GM12878 (cell line): ENCODE measurements around the gene SULT1C3. TPM values are rescaled to one million over a fixed set of nuclear protein-coding genes. Genes with fewer than 3 reads are reported as not detected.

Experiments
- ATAC-seq: fragments of 200-7000 bp; cut with Tn5 transposase; 3 replicates; pipeline ENCODE4 v1.9.1; 2020; ENCODE audit warnings: mild to moderate bottlenecking, moderate library complexity
- BruUV-seq: library from RNA; stranded (reverse); fragments of 400-500 nt; replicated peaks from 2 replicates; lab custom pipeline; 2021; lab: Mats Ljungman, UMichigan
- CTCF ChIA-PET: fragments of 300-600 bp; sonication (Branson Sonifier 250); formaldehyde crosslinking; extraction: SDS; loops from one replicate; lab custom pipeline; 2021; ENCODE audit warnings: inconsistent platforms; lab: Yijun Ruan, JAX
- POLR2A ChIA-PET: fragments of 350-600 bp; formaldehyde crosslinking; extraction: SDS; loops from one replicate; lab custom pipeline; 2021; ENCODE audit warnings: inconsistent platforms; lab: Charles Lee
- RAD21 ChIA-PET: fragments of 300-600 bp; sonication (Branson Sonifier 250); formaldehyde crosslinking; loops from one replicate; lab custom pipeline; 2023; ENCODE audit warnings: antibody characterized with exemption; ENCODE audit not compliant: unreplicated experiment; lab: Charles Lee
- SMC1A ChIA-PET: fragments of 300-600 bp; sonication (Branson Sonifier 250); formaldehyde crosslinking; loops from one replicate; lab custom pipeline; 2023; ENCODE audit not compliant: unreplicated experiment, uncharacterized antibody; lab: Charles Lee
- DNase-seq: peaks from one replicate; pipeline ENCODE4 v3.0.0-alpha.2; 2011; ENCODE audit warnings: low read depth, low spot score
- FAIRE-seq: peaks from 3 replicates; lab custom pipeline; 2011; peaks lifted over from hg19 to GRCh38; lab: Jason Lieb, UNC
- H2AFZ ChIP-seq: 2 replicates; pipeline ENCODE4 v1.6.0; 2011; ENCODE audit warnings: low read depth, low read length, control low read depth; ENCODE audit not compliant: control insufficient read depth
- H3K27ac ChIP-seq: 2 replicates; pipeline ENCODE4 v1.5.1; 2011; ENCODE audit warnings: control low read depth; ENCODE audit not compliant: control insufficient read depth, insufficient read depth
- H3K27me3 ChIP-seq, 2 experiments: replicated peaks in 1 of 2; 2 replicates each; pipeline versions ENCODE4 v1.6.0 to v1.6.1; 2011; ENCODE audit warnings: low read length in 1 of 2; ENCODE audit not compliant: control insufficient read depth in 2 of 2, insufficient read depth in 2 of 2
- H3K36me3 ChIP-seq, 2 experiments: 2 replicates each; pipeline ENCODE4 v1.5.1; 2011; ENCODE audit warnings: low read length in 1 of 2; ENCODE audit not compliant: control insufficient read depth in 2 of 2, insufficient read depth in 2 of 2
- H3K4me1 ChIP-seq: 2 replicates; pipeline ENCODE4 v1.6.1; 2011; ENCODE audit warnings: mild to moderate bottlenecking, low read length, moderate library complexity, mixed read lengths; ENCODE audit not compliant: control insufficient read depth, insufficient read depth
- H3K4me2 ChIP-seq: 2 replicates; pipeline ENCODE4 v1.6.0; 2011; ENCODE audit warnings: control low read depth; ENCODE audit not compliant: control insufficient read depth, insufficient read depth
- H3K4me3 ChIP-seq: fragments of 200-600 bp; sonication (generic); 2 replicates; pipeline ENCODE4 v1.5.1; 2016
- H3K79me2 ChIP-seq: 2 replicates; pipeline ENCODE4 v1.6.0; 2011; ENCODE audit warnings: low read length; ENCODE audit not compliant: control insufficient read depth, insufficient read depth
- H3K9ac ChIP-seq: 2 replicates; pipeline ENCODE4 v1.8.0; 2011; ENCODE audit warnings: low read length, control low read depth, mixed read lengths; ENCODE audit not compliant: control insufficient read depth, insufficient read depth
- H3K9me3 ChIP-seq: replicated peaks from 3 replicates; pipeline ENCODE4 v1.5.1; 2011; ENCODE audit warnings: mild to moderate bottlenecking, low read length; ENCODE audit not compliant: control insufficient read depth, insufficient read depth
- H4K20me1 ChIP-seq: 2 replicates; pipeline ENCODE4 v1.6.0; 2011; ENCODE audit not compliant: control insufficient read depth, insufficient read depth
- BRCA1 ChIP-seq: IDR thresholded peaks from 2 replicates; pipeline ENCODE4 v1.6.1; 2011; ENCODE audit warnings: low read depth, low read length, improper control_type of control experiment
- EED ChIP-seq: sonication (generic); IDR thresholded peaks from 2 replicates; pipeline ENCODE4 v1.6.1; 2016; ENCODE audit warnings: antibody characterized with exemption, low read depth
- IRF3 ChIP-seq: fragments of 450-650 bp; IDR thresholded peaks from 2 replicates; pipeline ENCODE4 v1.6.1; 2014; ENCODE audit warnings: mild to moderate bottlenecking
- RB1 ChIP-seq: fragments of 450-650 bp; formaldehyde crosslinking; IDR thresholded peaks from 2 replicates; pipeline ENCODE4 v1.6.1; 2017; ENCODE audit warnings: mild to moderate bottlenecking, borderline replicate concordance
- SP1 ChIP-seq: IDR thresholded peaks from one replicate; pipeline ENCODE4 v1.6.1; 2011; ENCODE audit warnings: low read depth, low read length
- USF2 ChIP-seq: IDR thresholded peaks from 2 replicates; pipeline ENCODE4 v1.6.1; 2011; ENCODE audit warnings: low read depth, low read length, improper control_type of control experiment, borderline replicate concordance
- ZBTB4 ChIP-seq: fragments of 450-650 bp; formaldehyde crosslinking; IDR thresholded peaks from 2 replicates; pipeline ENCODE4 v1.4.0; 2022; ENCODE audit warnings: mild to moderate bottlenecking, moderate library complexity
- ZZZ3 ChIP-seq: IDR thresholded peaks from 2 replicates; pipeline ENCODE4 v1.6.1; 2011; ENCODE audit warnings: low read depth; ENCODE audit not compliant: control insufficient read depth, insufficient read length
- WGBS: methylation state at CpG from one replicate; pipeline ENCODE4 v1.1.6; 2016; ENCODE audit warnings: low lambda C conversion rate; ENCODE audit not compliant: insufficient replicate concordance, insufficient coverage; ENCODE audit errors: missing lambda C conversion rate; 5-methylcytosine and 5-hydroxymethylcytosine counted together
- in situ Hi-C: fragments of 300-500 bp; cut with MboI; formaldehyde crosslinking; loops from 9 replicates; pipeline ENCODE4 v1.14.3; 2018; ENCODE audit warnings: mixed read lengths
- intact Hi-C: fragments of 100-400 bp; cut with micrococcal nuclease; formaldehyde crosslinking; loops from one replicate; pipeline ENCODE4 v1.14.2; 2022; ENCODE audit not compliant: unreplicated experiment
- polyA plus RNA-seq, 11 experiments: library from polyadenylated mRNA; depleted of rRNA in 4 of 11; unstranded in 6 of 11; stranded (reverse) in 5 of 11; fragments of >200 nt; fragmentation: Nextera tagmentation in 4 of 11; fragmentation: Illumina TruSeq in 1 of 11; extraction: Ambion mirVana in 4 of 11; extraction: Trizol in 1 of 11; gene quantifications; 1 replicate in 1 of 11; 2 replicates in 10 of 11; pipeline versions ENCODE4 v1.2.1 to v1.2.3, GENCODE V29; 2011 to 2016; ENCODE audit warnings: inconsistent platforms in 2 of 11, missing spikeins in 2 of 11, low read depth in 1 of 11
- total RNA-seq, 4 experiments: library from RNA; depleted of rRNA in 3 of 4; stranded (reverse); fragments of >200 nt in 3 of 4; fragmentation: Illumina TruSeq in 1 of 4; extraction: Trizol in 1 of 4; gene quantifications; 2 replicates each; pipeline versions ENCODE4 v1.2.1 to v1.2.3, GENCODE V29; 2013 to 2021

SULT1C3 gene
- total and polyA plus RNA-seq, 10 of the 15 experiments (the other 5 are each of a cell fraction or from before 2014, with no cell fraction given), result not detected

GRCh38 chr2:108293850-108294249 lies 54.1 kb downstream of the SULT1C3 start:
- H3K4me1 ChIP-seq, result no peaks in the 10 kb centered on the region; the same call in 1 of the 2 replicates
- no peak for TF ChIP-seq RB1
- TF ChIP-seq SP1, result no peak
- no peak for TF ChIP-seq IRF3
- no peak for TF ChIP-seq BRCA1
- TF ChIP-seq EED, result no peak
- no peak for TF ChIP-seq ZZZ3
- no peak for TF ChIP-seq USF2
- TF ChIP-seq ZBTB4 (CRISPR knock-in tag), result no peak
- TF ChIP-seq, all 136 proteins: peak for 0
- Histone ChIP-seq H3K9me3 (no peaks in the 10 kb centered on the region), H3K79me2 (no peaks in the 10 kb centered on the region), H3K4me3 (no peak overlapping the region), H3K36me3 (no peaks in the 10 kb centered on the region), H3K27me3 (peaks cover 0 to 3% of the 10 kb centered on the region in 2 experiments; a peak in 1 of 4 replicates), H3K4me2 (no peak overlapping the region), H4K20me1 (no peaks in the 10 kb centered on the region), H3K9ac (no peak overlapping the region), H2AFZ (no peak overlapping the region), H3K27ac (no peak overlapping the region)
- BruUV-seq, result no TSS peak
- DNase-seq, result no peak
- no peak for FAIRE-seq
- CTCF ChIA-PET, result no interaction called here
- 26% methylated on average over 4 of the region's 4 CpGs for WGBS
- SMC1A ChIA-PET, result no interaction called here
- RAD21 ChIA-PET, result no interaction called here
- no peak for ATAC-seq
- in situ Hi-C loops (no loop called here), intact Hi-C loops (no loop called here)
- POLR2A ChIA-PET, result no interaction called here
